Activated CD4-positive, CD25-positive, alpha-beta regulatory T cell treated with anti-CD3 and anti-CD28 coated beads, Interleukin-2, amount 50 U/mL, for 72 hours (primary cell): ENCODE results near the gene KISS1R.
"Not testable (repeated sequence)": the region's sequence is repeated elsewhere in the genome, so short reads cannot be mapped to it uniquely, and the experiment has no call there.

ENCODE experiments used
- DNase-seq: peaks from one replicate; pipeline ENCODE4 v3.0.0; 2021

The KISS1R gene

GRCh38 chr19:955803-956765 is 39.0 kb downstream of the KISS1R start:
- DNase-seq, result no peak

- no peak for DNase-seq
These were observed 39.8 kb downstream of the KISS1R start for GRCh38 chr19:956766-957440.

GRCh38 chr19:957578-957977 is 40.4 kb downstream of the KISS1R start:
- not testable (repeated sequence) for DNase-seq

- no peak for DNase-seq
These were observed 42.1 kb downstream of the KISS1R start for GRCh38 chr19:958967-959855.

GRCh38 chr19:960020-960419 is 42.9 kb downstream of the KISS1R start:
- no peak for DNase-seq

GRCh38 chr19:960601-960938 is 43.4 kb downstream of the KISS1R start:
- no peak for DNase-seq

- DNase-seq, result no peak
These were observed 44.9 kb downstream of the KISS1R start for GRCh38 chr19:961866-962620.

GRCh38 chr19:962683-963400 is 45.7 kb downstream of the KISS1R start:
- DNase-seq, result no peak

- DNase-seq, result no peak
These were observed 46.4 kb downstream of the KISS1R start for GRCh38 chr19:963486-963951.

- no peak for DNase-seq
These were observed 47.0 kb downstream of the KISS1R start for GRCh38 chr19:964116-964520.

GRCh38 chr19:964761-965694 is 47.9 kb downstream of the KISS1R start:
- no peak for DNase-seq

GRCh38 chr19:966485-967088 is 49.5 kb downstream of the KISS1R start:
- DNase-seq, result no peak
